Stimulated activated CD8-positive, alpha-beta memory T cell treated with anti-CD3 and anti-CD28 coated beads, Interleukin-7, amount 100 ng/mL, for 24 hours (primary cell): Measurements from ENCODE around the gene ACVRL1.

Source experiments
- DNase-seq: peaks from one replicate; pipeline ENCODE4 v3.0.0-alpha.2; 2020; ENCODE audit warnings: low read depth

Gene ACVRL1

GRCh38 chr12:51898937-51899336 lies 8.4 kb upstream of the ACVRL1 start:
- DNase-seq: no peak

- DNase-seq: no peak
Measured at GRCh38 chr12:51900323-51900889, 6.9 kb upstream of the ACVRL1 start.

- DNase-seq: no peak
Measured at GRCh38 chr12:51901121-51901817, 6.0 kb upstream of the ACVRL1 start.

- DNase-seq: no peak
Measured at GRCh38 chr12:51901881-51902280, 5.4 kb upstream of the ACVRL1 start.

GRCh38 chr12:51904951-51905470 lies 2.3 kb upstream of the ACVRL1 start:
- no peak for DNase-seq

- no peak for DNase-seq
Measured at GRCh38 chr12:51905471-51906429, 1.6 kb upstream of the ACVRL1 start.

- no peak for DNase-seq
Measured at GRCh38 chr12:51906430-51907082, 748 bp upstream of the ACVRL1 start.

- no peak for DNase-seq
Measured at GRCh38 chr12:51907856-51908425, 637 bp downstream of the ACVRL1 start.

- no peak for DNase-seq
Measured at GRCh38 chr12:51908876-51909592, 1.7 kb downstream of the ACVRL1 start.

GRCh38 chr12:51910168-51910567 lies 2.9 kb downstream of the ACVRL1 start:
- DNase-seq: no peak

- no peak for DNase-seq
Measured at GRCh38 chr12:51910691-51911090, 3.4 kb downstream of the ACVRL1 start.

GRCh38 chr12:51911307-51911706 lies 4.0 kb downstream of the ACVRL1 start:
- DNase-seq: no peak

- DNase-seq: no peak
Measured at GRCh38 chr12:51911788-51912711, 4.7 kb downstream of the ACVRL1 start.

- no peak for DNase-seq
Measured at GRCh38 chr12:51913071-51914033, 6.0 kb downstream of the ACVRL1 start.

GRCh38 chr12:51914034-51914923 lies 7.0 kb downstream of the ACVRL1 start:
- DNase-seq: no peak

- DNase-seq: no peak
Measured at GRCh38 chr12:51915003-51915625, 7.8 kb downstream of the ACVRL1 start.

GRCh38 chr12:51915951-51916350 lies 8.6 kb downstream of the ACVRL1 start:
- DNase-seq: no peak
